Measurements from ENCODE around the gene TRPM1. TPM values are rescaled to one million over a fixed set of nuclear protein-coding genes. Genes with fewer than 3 reads are reported as not detected.

The TRPM1 gene
- total and polyA plus RNA-seq, 4 donors, result 0.09 TPM; not detected in 3

DNA sequence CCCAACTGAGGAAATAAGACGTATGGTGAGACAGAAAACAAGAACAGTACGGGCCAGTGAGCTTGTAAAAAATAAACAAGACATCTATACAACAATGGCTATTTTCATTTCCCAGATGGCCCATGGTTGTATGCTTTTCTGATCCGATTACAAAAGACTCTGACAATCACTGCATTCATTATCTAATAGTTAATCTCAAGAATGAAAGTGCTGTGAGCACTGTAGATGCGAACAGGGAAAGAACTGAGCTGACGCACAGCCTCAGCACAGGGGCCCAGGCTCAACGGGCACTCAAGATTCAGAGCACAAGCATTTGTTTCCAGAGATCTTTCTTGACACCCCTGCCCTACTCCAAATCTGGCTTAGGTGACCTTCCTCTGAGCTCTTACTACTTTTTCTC, 117.0 kb downstream of the TRPM1 start:
- ATAC-seq (ENCODE audit: insufficient read depth, low FRiP score), result peak; percentile 43
- TF ChIP-seq, protein P1, sequence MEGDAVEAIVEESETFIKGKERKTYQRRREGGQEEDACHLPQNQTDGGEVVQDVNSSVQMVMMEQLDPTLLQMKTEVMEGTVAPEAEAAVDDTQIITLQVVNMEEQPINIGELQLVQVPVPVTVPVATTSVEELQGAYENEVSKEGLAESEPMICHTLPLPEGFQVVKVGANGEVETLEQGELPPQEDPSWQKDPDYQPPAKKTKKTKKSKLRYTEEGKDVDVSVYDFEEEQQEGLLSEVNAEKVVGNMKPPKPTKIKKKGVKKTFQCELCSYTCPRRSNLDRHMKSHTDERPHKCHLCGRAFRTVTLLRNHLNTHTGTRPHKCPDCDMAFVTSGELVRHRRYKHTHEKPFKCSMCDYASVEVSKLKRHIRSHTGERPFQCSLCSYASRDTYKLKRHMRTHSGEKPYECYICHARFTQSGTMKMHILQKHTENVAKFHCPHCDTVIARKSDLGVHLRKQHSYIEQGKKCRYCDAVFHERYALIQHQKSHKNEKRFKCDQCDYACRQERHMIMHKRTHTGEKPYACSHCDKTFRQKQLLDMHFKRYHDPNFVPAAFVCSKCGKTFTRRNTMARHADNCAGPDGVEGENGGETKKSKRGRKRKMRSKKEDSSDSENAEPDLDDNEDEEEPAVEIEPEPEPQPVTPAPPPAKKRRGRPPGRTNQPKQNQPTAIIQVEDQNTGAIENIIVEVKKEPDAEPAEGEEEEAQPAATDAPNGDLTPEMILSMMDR (IDR thresholded peaks at IDR 0.05; ENCODE audit: control extremely low read depth, extremely low read depth), result no peak
- 47 to 71% methylated on average over 6 of the region's 6 CpGs for WGBS, 2 donors
- Histone ChIP-seq H3K9me3 (ENCODE audit: control insufficient read depth in 4 of 4, insufficient read depth in 3 of 4, low read length in 3 of 4) (no peaks in the 10 kb centered on the region), H3K36me3 (ENCODE audit: control insufficient read depth in 4 of 4, insufficient read depth in 4 of 4, low read length in 4 of 4) (peaks cover 0 to 18% (median 7%) of the 10 kb centered on the region in 4 donors), H3K9ac (ENCODE audit: insufficient read depth in 1 of 2, low read length in 2 of 2) (no peak overlapping the region), H3K27ac (ENCODE audit: low read depth in 1 of 2, low read length in 1 of 2) (peak overlapping the region in 1 of 2 donors; percentile 4), H3K4me3 (no peak overlapping the region), H3K4me1 (ENCODE audit: control insufficient read depth in 5 of 5, insufficient read depth in 5 of 5, low read length in 5 of 5) (peaks cover 0 to 38% (median 10%) of the 10 kb centered on the region in 5 donors), H3K27me3 (ENCODE audit: control insufficient read depth in 3 of 3, insufficient read depth in 3 of 3, low read length in 2 of 3) (no peaks in the 10 kb centered on the region)
- no peak for DNase-seq

DNA sequence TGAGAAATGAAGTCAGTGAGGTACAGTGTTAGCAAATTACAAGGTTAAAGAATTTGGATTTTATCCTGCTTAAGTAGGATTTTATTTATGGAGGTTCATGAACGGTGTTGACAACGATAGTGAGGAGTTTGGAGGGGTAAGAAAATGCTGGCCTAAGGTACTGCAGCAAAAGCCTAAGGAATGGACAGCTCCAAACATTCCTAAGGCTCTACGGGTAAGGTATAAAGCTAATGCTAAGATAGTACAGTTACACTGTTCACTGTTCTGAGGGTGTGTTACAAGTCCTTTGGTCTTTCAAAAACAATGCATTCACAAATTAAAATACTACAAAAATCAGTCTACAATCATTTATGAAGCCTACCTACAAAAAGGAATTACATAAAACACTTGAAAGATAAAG, 117.4 kb downstream of the TRPM1 start:
- Histone ChIP-seq H3K4me1 (ENCODE audit: control insufficient read depth in 5 of 5, insufficient read depth in 5 of 5, low read length in 5 of 5) (peaks cover 0 to 40% (median 10%) of the 10 kb centered on the region in 5 donors), H3K27me3 (ENCODE audit: control insufficient read depth in 3 of 3, insufficient read depth in 3 of 3, low read length in 2 of 3) (no peaks in the 10 kb centered on the region), H3K9me3 (ENCODE audit: control insufficient read depth in 4 of 4, insufficient read depth in 3 of 4, low read length in 3 of 4) (no peaks in the 10 kb centered on the region), H3K36me3 (ENCODE audit: control insufficient read depth in 4 of 4, insufficient read depth in 4 of 4, low read length in 4 of 4) (peaks cover 0 to 19% (median 7%) of the 10 kb centered on the region in 4 donors), H3K4me3 (no peak overlapping the region), H3K9ac (ENCODE audit: insufficient read depth in 1 of 2, low read length in 2 of 2) (no peak overlapping the region), H3K27ac (ENCODE audit: low read depth in 1 of 2, low read length in 1 of 2) (no peak overlapping the region)
- TF ChIP-seq, protein P1 (IDR thresholded peaks at IDR 0.05; ENCODE audit: control extremely low read depth, extremely low read depth), result no peak
- DNase-seq (no peak), ATAC-seq (ENCODE audit: insufficient read depth, low FRiP score) (no peak)
- 74 to 86% methylated on average over 3 of the region's 3 CpGs for whole genome bisulfite sequencing, 2 donors

DNA sequence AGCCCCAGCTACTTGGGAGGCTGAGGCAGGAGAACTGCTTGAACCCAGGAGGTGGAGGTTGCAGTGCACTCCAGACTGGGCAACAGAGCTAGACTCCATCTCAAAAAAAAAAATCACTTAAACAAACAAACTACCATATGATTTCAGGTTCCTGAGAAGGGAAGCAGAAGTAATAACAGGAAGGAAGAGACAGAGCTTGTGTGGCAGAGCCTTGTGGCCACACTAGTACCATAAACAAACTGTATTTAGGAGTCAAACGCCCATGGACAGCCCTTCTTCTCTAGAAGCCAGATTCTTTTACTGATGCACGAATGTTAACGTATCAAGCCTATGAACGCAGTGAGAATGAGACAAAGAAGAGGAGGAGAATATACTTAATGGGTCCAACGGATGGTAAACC, 122.1 kb downstream of the TRPM1 start:
- ATAC-seq (ENCODE audit: insufficient read depth, low FRiP score) (peak; percentile 53), DNase-seq (no peak)
- Histone ChIP-seq H3K4me1 (ENCODE audit: control insufficient read depth in 5 of 5, insufficient read depth in 5 of 5, low read length in 5 of 5) (peaks cover 0 to 26% (median 2%) of the 10 kb centered on the region in 5 donors), H3K36me3 (ENCODE audit: control insufficient read depth in 4 of 4, insufficient read depth in 4 of 4, low read length in 4 of 4) (peaks cover 0 to 9% (median 6%) of the 10 kb centered on the region in 4 donors), H3K4me3 (no peak overlapping the region), H3K9me3 (ENCODE audit: control insufficient read depth in 4 of 4, insufficient read depth in 3 of 4, low read length in 3 of 4) (no peaks in the 10 kb centered on the region), H3K27me3 (ENCODE audit: control insufficient read depth in 3 of 3, insufficient read depth in 3 of 3, low read length in 2 of 3) (no peaks in the 10 kb centered on the region), H3K27ac (ENCODE audit: low read depth in 1 of 2, low read length in 1 of 2) (no peak overlapping the region), H3K9ac (ENCODE audit: insufficient read depth in 1 of 2, low read length in 2 of 2) (no peak overlapping the region)
- TF ChIP-seq, protein P1 (IDR thresholded peaks at IDR 0.05; ENCODE audit: control extremely low read depth, extremely low read depth), result no peak
- WGBS, 2 donors, result 60 to 76% methylated on average over 5 of the region's 5 CpGs

DNA sequence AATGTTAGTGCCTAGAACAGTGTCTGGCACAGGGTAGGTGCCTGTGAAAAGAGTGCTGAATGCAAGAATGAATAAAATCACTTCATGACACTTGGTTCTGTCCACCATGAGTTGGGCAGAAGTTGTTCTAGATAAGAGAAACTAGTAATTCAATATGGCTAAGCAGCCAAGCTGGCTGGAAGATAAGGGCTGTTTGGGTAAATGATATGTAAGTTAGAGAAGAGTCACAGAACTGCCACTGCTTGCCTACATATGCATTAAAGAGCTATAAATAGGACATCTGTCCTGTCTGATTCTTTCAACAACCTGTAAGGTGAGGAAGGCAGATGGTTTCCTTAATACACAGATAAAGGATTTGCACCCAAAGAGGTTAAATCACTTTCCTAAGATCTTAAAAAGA, 123.2 kb downstream of the TRPM1 start:
- Histone ChIP-seq H3K27me3 (ENCODE audit: control insufficient read depth in 3 of 3, insufficient read depth in 3 of 3, low read length in 2 of 3) (no peaks in the 10 kb centered on the region), H3K36me3 (ENCODE audit: control insufficient read depth in 4 of 4, insufficient read depth in 4 of 4, low read length in 4 of 4) (peaks cover 3 to 15% (median 7%) of the 10 kb centered on the region in 4 donors)
- TF ChIP-seq, protein P1 (IDR thresholded peaks at IDR 0.05; ENCODE audit: control extremely low read depth, extremely low read depth), result no peak

More for the DNA sequence above, 123.2 kb downstream of the TRPM1 start:
- DNase-seq, result no peak
- H3K9ac ChIP-seq (ENCODE audit: insufficient read depth in 1 of 2, low read length in 2 of 2), result no peak overlapping the region
- peaks cover 0 to 23% (median 0%) of the 10 kb centered on the region in 5 donors for H3K4me1 ChIP-seq (ENCODE audit: control insufficient read depth in 5 of 5, insufficient read depth in 5 of 5, low read length in 5 of 5)
- H3K4me3 ChIP-seq, result no peak overlapping the region
- no peak for ATAC-seq (ENCODE audit: insufficient read depth, low FRiP score)
- no peaks in the 10 kb centered on the region for H3K9me3 ChIP-seq (ENCODE audit: control insufficient read depth in 4 of 4, insufficient read depth in 3 of 4, low read length in 3 of 4)
- no peak overlapping the region for H3K27ac ChIP-seq (ENCODE audit: low read depth in 1 of 2, low read length in 1 of 2)

Data from lung (tissue), 12 donors.